Measurements from ENCODE around the gene TMEM169. TPM values are rescaled to one million over a fixed set of nuclear protein-coding genes. Genes with fewer than 3 reads are reported as not detected.

The TMEM169 gene
- total RNA-seq, 1 experiment from 2014 or later: 0.74 TPM

GRCh38 chr2:216074794-216075193 lies 6.9 kb upstream of the TMEM169 start:
- Histone ChIP-seq H3K27me3 (ENCODE audit: control insufficient read depth, insufficient read depth, low read length) (no peaks in the 10 kb centered on the region), H3K4me3 (ENCODE audit: low read depth in 2 of 2, low read length in 2 of 2) (no peak overlapping the region), H3K4me1 (ENCODE audit: control insufficient read depth, insufficient read depth, low read length) (no peaks in the 10 kb centered on the region), H3K9me3 (ENCODE audit: control insufficient read depth, insufficient read depth, low read depth, low read length) (no peaks in the 10 kb centered on the region), H3K27ac (ENCODE audit: low read length) (no peak overlapping the region), H3K36me3 (ENCODE audit: control insufficient read depth, insufficient read depth, low read length) (no peaks in the 10 kb centered on the region)
- ChIA-PET POLR2A (interaction anchor here (0.6 kb wide), 1 partner anchor 23 kb away, joined by 13 read pairs; no protein-coding TSS in a partner anchor), CTCF (no interaction called here)
- no peak for ATAC-seq
- intact Hi-C loops (cut with micrococcal nuclease; ENCODE audit: unreplicated experiment) (no loop called here), in situ Hi-C loops (cut with HindIII; ENCODE audit: low pct_unique_long_range_greater_than_20kb, low sequenced_read_pairs) (no loop called here)
- DNase-seq (ENCODE audit: low read depth, low spot score): no peak
- BruUV-seq (replicated peaks): no TSS peak
- no peak for TF ChIP-seq REST (IDR thresholded peaks at IDR 0.05; ENCODE audit: insufficient read depth in 1 of 2, low read depth in 2 of 2, low read length in 1 of 2)

- TF ChIP-seq CTCF (IDR thresholded peaks at IDR 0.05): no peak
- no peak for TF ChIP-seq TCF7L2 (IDR thresholded peaks at IDR 0.05; ENCODE audit: low read depth, low read length)
- no peak for TF ChIP-seq REST (IDR thresholded peaks at IDR 0.05; ENCODE audit: insufficient read depth in 1 of 2, low read depth in 2 of 2, low read length in 1 of 2)
- TF ChIP-seq SIN3A (IDR thresholded peaks at IDR 0.05; ENCODE audit: borderline replicate concordance, insufficient read depth, low read depth, low read length): no peak
- TF ChIP-seq POLR2AphosphoS5 (IDR thresholded peaks at IDR 0.05; ENCODE audit: low read depth, low read length): no peak
- ATAC-seq (no peak), DNase-seq (ENCODE audit: low read depth, low spot score) (no peak)
- Histone ChIP-seq H3K4me1 (ENCODE audit: control insufficient read depth, insufficient read depth, low read length) (0 out of 2 replicates have a peak, but pooled peaks cover 3% of the 10 kb centered on the region), H3K36me3 (ENCODE audit: control insufficient read depth, insufficient read depth, low read length) (no peaks in the 10 kb centered on the region), H3K27me3 (ENCODE audit: control insufficient read depth, insufficient read depth, low read length) (no peaks in the 10 kb centered on the region), H3K4me3 (ENCODE audit: low read depth in 2 of 2, low read length in 2 of 2) (no peak overlapping the region), H3K27ac (ENCODE audit: low read length) (no peak overlapping the region), H3K9me3 (ENCODE audit: control insufficient read depth, insufficient read depth, low read depth, low read length) (no peaks in the 10 kb centered on the region)
- no TSS peak for BruUV-seq (replicated peaks)
- ChIA-PET POLR2A (interaction anchor here (0.6 kb wide), 1 partner anchor 24 kb away, joined by 13 read pairs; no protein-coding TSS in a partner anchor), CTCF (no interaction called here)
- intact Hi-C loops (cut with micrococcal nuclease; ENCODE audit: unreplicated experiment) (no loop called here), in situ Hi-C loops (cut with HindIII; ENCODE audit: low pct_unique_long_range_greater_than_20kb, low sequenced_read_pairs) (no loop called here)
Measured at GRCh38 chr2:216075510-216076485, 5.9 kb upstream of the TMEM169 start.

Data from Panc1 (cell line).